Uterus (tissue), 2 donors: ENCODE data around the gene UGT1A8.

ENCODE experiments used
- POLR2A ChIP-seq, 2 donors: fragments of 450-650 bp; IDR thresholded peaks; one replicate each; pipeline ENCODE4 v1.6.1; 2016; ENCODE audit warnings: antibody characterized with exemption in 2 of 2, mild to moderate bottlenecking in 1 of 2, moderate library complexity in 1 of 2
- TF ChIP-seq, protein P1 (sequence below), 4 experiments: fragments of 200-600 bp in 2 of 4; fragments of 450-650 bp in 2 of 4; sonication (generic) in 2 of 4; IDR thresholded peaks; one replicate each; pipeline ENCODE4 v1.5.1; 2016 to 2019; ENCODE audit warnings: antibody characterized with exemption in 4 of 4, mild to moderate bottlenecking in 2 of 4, moderate library complexity in 1 of 4

DNA sequence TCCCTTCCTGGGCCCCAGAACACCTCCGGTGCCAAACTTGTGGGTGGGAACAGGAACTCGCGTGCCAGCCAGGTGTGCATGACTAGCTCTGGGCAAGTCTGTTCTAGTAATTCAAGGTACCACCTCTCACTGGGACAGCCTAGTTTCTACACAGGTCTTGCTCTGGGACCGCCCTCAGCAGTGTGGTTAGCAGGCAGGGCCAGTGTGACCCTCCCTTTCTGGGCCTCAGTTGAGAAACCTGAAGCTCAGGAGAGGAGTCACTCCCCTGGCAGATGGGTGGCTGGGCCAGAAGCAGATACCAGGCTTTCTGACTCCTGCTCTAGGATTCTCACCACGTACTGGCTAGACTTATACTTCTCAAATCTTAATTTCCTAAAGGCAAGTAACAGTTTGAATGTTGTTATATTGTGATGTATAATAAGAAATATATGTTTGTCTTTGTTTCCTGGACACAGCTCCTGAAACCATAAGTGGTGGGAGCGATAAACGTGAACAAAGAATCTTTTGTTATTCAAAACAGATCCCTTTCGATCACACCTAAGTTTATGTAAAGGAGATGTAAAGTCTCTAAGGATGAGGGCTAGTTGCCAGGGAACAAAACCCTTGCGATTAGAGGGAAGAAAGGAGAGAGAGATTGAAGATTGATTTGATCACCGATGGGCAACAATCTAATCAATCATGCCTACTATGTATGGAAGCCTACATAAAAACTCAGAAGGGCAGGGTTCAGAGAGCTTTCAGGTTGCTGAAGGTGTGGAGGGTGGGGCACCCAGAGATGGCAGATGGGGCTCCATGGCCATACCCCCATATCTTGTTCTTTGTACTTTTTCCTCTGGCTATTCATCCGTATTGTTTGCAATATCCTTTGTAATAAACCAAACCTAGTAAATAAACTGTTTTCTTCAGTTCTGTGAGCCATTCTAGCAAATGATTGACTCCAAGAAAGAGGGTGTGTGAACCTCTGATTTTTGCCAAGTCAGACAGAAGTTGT is 74.3 kb downstream of the UGT1A8 start:
- TF ChIP-seq, protein P1, sequence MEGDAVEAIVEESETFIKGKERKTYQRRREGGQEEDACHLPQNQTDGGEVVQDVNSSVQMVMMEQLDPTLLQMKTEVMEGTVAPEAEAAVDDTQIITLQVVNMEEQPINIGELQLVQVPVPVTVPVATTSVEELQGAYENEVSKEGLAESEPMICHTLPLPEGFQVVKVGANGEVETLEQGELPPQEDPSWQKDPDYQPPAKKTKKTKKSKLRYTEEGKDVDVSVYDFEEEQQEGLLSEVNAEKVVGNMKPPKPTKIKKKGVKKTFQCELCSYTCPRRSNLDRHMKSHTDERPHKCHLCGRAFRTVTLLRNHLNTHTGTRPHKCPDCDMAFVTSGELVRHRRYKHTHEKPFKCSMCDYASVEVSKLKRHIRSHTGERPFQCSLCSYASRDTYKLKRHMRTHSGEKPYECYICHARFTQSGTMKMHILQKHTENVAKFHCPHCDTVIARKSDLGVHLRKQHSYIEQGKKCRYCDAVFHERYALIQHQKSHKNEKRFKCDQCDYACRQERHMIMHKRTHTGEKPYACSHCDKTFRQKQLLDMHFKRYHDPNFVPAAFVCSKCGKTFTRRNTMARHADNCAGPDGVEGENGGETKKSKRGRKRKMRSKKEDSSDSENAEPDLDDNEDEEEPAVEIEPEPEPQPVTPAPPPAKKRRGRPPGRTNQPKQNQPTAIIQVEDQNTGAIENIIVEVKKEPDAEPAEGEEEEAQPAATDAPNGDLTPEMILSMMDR (IDR thresholded peaks at IDR 0.05), result no peak
- TF ChIP-seq POLR2A (IDR thresholded peaks at IDR 0.05), result no peak
